HCT116 (cell line): Measurements from ENCODE around the gene PRKAR1A.

Source experiments
- EGR1 ChIP-seq: IDR thresholded peaks from 2 replicates; pipeline ENCODE4 v1.6.1; 2012; ENCODE audit warnings: low read depth
- EZH2 ChIP-seq: fragments of 200-600 bp; sonication (generic); IDR thresholded peaks from 2 replicates; pipeline ENCODE4 v1.6.1; 2017; ENCODE audit warnings: antibody characterized with exemption, mixed run types
- EZH2phosphoT487 ChIP-seq: fragments of 200-600 bp; IDR thresholded peaks from 2 replicates; pipeline ENCODE4 v1.6.1; 2018; ENCODE audit warnings: antibody characterized with exemption, borderline replicate concordance
- POLR2A ChIP-seq: IDR thresholded peaks from 2 replicates; pipeline ENCODE4 v1.7.0; 2011; ENCODE audit warnings: borderline replicate concordance; ENCODE audit not compliant: insufficient read depth, insufficient read length; ENCODE audit errors: extremely low read depth
- POLR2AphosphoS5 ChIP-seq: IDR thresholded peaks from 2 replicates; pipeline ENCODE4 v1.6.1; 2011; ENCODE audit warnings: mild to moderate bottlenecking, low read depth, low read length, moderate library complexity
- SIN3A ChIP-seq: IDR thresholded peaks from 2 replicates; pipeline ENCODE4 v1.6.1; 2012; ENCODE audit warnings: low read depth
- SRF ChIP-seq: IDR thresholded peaks from 2 replicates; pipeline ENCODE4 v1.6.1; 2012; ENCODE audit warnings: low read depth
- TF ChIP-seq, protein P1 (sequence below), 3 experiments: fragments of 200-600 bp in 1 of 3; sonication (generic) in 1 of 3; IDR thresholded peaks in 2 of 3; conservative IDR thresholded peaks in 1 of 3; 2 replicates each; pipeline ENCODE4 v1.5.1; 2012 to 2017; ENCODE audit warnings: low read depth in 2 of 3, low read length in 2 of 3, antibody characterized with exemption in 1 of 3, borderline replicate concordance in 1 of 3, control low read depth in 1 of 3, mild to moderate bottlenecking in 1 of 3, mixed read lengths in 1 of 3, mixed run types in 1 of 3, moderate library complexity in 1 of 3; ENCODE audit not compliant: insufficient read depth in 1 of 3

DNA sequence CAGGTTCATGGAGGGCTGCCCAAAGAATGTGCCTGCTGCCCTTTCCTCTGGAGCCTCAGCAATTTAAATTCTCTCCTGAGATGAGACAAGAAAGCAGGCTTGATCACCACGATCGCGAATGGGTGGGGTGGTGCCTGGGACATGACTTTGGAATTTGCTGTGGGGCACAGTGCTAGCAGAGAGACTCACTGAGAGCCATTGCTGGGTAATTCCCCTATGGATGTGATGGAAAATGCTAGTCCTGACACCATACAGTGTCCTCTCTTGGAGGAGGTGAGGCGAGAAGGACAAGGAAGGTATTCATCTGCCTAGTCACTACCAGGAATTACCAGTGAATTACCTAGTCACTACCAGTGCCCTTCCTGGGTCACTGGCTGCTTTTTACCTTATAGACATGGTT is 73.4 kb downstream of the PRKAR1A start:
- TF ChIP-seq, protein P1, sequence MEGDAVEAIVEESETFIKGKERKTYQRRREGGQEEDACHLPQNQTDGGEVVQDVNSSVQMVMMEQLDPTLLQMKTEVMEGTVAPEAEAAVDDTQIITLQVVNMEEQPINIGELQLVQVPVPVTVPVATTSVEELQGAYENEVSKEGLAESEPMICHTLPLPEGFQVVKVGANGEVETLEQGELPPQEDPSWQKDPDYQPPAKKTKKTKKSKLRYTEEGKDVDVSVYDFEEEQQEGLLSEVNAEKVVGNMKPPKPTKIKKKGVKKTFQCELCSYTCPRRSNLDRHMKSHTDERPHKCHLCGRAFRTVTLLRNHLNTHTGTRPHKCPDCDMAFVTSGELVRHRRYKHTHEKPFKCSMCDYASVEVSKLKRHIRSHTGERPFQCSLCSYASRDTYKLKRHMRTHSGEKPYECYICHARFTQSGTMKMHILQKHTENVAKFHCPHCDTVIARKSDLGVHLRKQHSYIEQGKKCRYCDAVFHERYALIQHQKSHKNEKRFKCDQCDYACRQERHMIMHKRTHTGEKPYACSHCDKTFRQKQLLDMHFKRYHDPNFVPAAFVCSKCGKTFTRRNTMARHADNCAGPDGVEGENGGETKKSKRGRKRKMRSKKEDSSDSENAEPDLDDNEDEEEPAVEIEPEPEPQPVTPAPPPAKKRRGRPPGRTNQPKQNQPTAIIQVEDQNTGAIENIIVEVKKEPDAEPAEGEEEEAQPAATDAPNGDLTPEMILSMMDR (IDR thresholded peaks at IDR 0.05 in 2 of 3, conservative IDR thresholded peaks at IDR 0.05 in 1 of 3; ENCODE audit: borderline replicate concordance in 1 of 3, insufficient read depth in 1 of 3, low read depth in 2 of 3, low read length in 2 of 3): no peak
- TF ChIP-seq EZH2phosphoT487 (no peak), EGR1 (no peak), POLR2AphosphoS5 (no peak), SIN3A (no peak), EZH2 (no peak), POLR2A (no peak), SRF (no peak)
